CD4-positive, alpha-beta T cell (primary cell): ENCODE results near the gene UTP25. TPM values are rescaled to one million over a fixed set of nuclear protein-coding genes. Genes with fewer than 3 reads are reported as not detected.

Source experiments
- ATAC-seq: fragments of 200-7000 bp; cut with Tn5 transposase; one replicate; pipeline ENCODE4 v1.10.0; 2022; ENCODE audit warnings: mild to moderate bottlenecking; ENCODE audit not compliant: poor library complexity
- CTCF ChIA-PET: fragments of 350-600 bp; sonication (Branson Sonifier 250); formaldehyde crosslinking; loops from one replicate; lab custom pipeline; 2021; ENCODE audit warnings: antibody characterized with exemption, inconsistent platforms; lab: Charles Lee
- POLR2A ChIA-PET: fragments of 350-600 bp; sonication (Branson Sonifier 250); formaldehyde crosslinking; loops from one replicate; lab custom pipeline; 2021; ENCODE audit warnings: antibody characterized with exemption, inconsistent platforms; lab: Charles Lee
- DNase-seq, 14 experiments: peaks; one replicate each; pipeline ENCODE4 v3.0.0-alpha.2; 2013 to 2020; ENCODE audit warnings: mixed read lengths in 2 of 14
- H3K27ac ChIP-seq, 2 donors: one replicate each; pipeline versions ENCODE4 v1.5.1 to v1.7.0; 2013; ENCODE audit warnings: low read length in 2 of 2, low read depth in 1 of 2, mild to moderate bottlenecking in 1 of 2
- H3K27me3 ChIP-seq, 2 experiments: 1 replicate in 1 of 2; 2 replicates in 1 of 2; pipeline versions ENCODE4 v1.6.1 to v1.7.0; 2013; ENCODE audit warnings: low read length in 2 of 2, control low read depth in 1 of 2, mild to moderate bottlenecking in 1 of 2, moderate library complexity in 1 of 2; ENCODE audit not compliant: insufficient read depth in 2 of 2, control insufficient read depth in 1 of 2
- H3K36me3 ChIP-seq: one replicate; pipeline ENCODE4 v1.6.1; 2013; ENCODE audit warnings: low read length, control low read depth; ENCODE audit not compliant: insufficient read depth
- H3K4me1 ChIP-seq: one replicate; pipeline ENCODE4 v1.6.1; 2013; ENCODE audit warnings: low read length, control low read depth; ENCODE audit not compliant: insufficient read depth
- H3K4me3 ChIP-seq: one replicate; pipeline ENCODE4 v1.5.1; 2013; ENCODE audit warnings: mild to moderate bottlenecking, low read length, moderate library complexity
- H3K9me3 ChIP-seq, 2 experiments: 1 replicate in 1 of 2; 2 replicates in 1 of 2; pipeline versions ENCODE4 v1.6.1 to v1.7.0; 2013; ENCODE audit warnings: low read length in 2 of 2, mild to moderate bottlenecking in 2 of 2, control low read depth in 1 of 2, moderate library complexity in 1 of 2; ENCODE audit not compliant: control insufficient read depth in 1 of 2, insufficient read depth in 1 of 2
- H3K27ac Mint-ChIP-seq: one replicate; pipeline ENCODE4 v1.8.0; 2020; ENCODE audit warnings: mixed read lengths
- H3K27me3 Mint-ChIP-seq: one replicate; pipeline ENCODE4 v1.8.0; 2021; ENCODE audit warnings: mixed read lengths
- H3K36me3 Mint-ChIP-seq: one replicate; pipeline ENCODE4 v1.8.0; 2021; ENCODE audit warnings: low read depth, mixed read lengths
- H3K4me1 Mint-ChIP-seq: one replicate; pipeline ENCODE4 v1.8.0; 2021; ENCODE audit warnings: low read depth, mixed read lengths
- H3K4me3 Mint-ChIP-seq: one replicate; pipeline ENCODE4 v1.8.0; 2020; ENCODE audit warnings: mild to moderate bottlenecking, mixed read lengths
- H3K9me3 Mint-ChIP-seq: one replicate; pipeline ENCODE4 v1.8.0; 2020; ENCODE audit warnings: mixed read lengths
- CTCF ChIP-seq: fragments of 200-600 bp; IDR thresholded peaks from one replicate; pipeline ENCODE4 v1.8.0; 2022; ENCODE audit warnings: antibody characterized with exemption, mild to moderate bottlenecking
- intact Hi-C, 2 experiments: fragments of 100-400 bp; cut with DNase I in 1 of 2; cut with micrococcal nuclease in 1 of 2; formaldehyde crosslinking; loops; one replicate each; pipeline versions ENCODE4 v1.15.1 to v1.9.0; 2023 to 2025; cut with DNase I, micrococcal nuclease
- total RNA-seq, 174 experiments: library from RNA in 2 of 174; stranded (reverse) in 2 of 174; gene quantifications; one replicate each; pipeline ENCODE4 v1.2.3 and lab custom pipeline; 2021 to 2026

Gene UTP25
- total RNA-seq, 2 experiments from 2014 or later: 6.0 to 6.4 TPM

- no peak for ATAC-seq
- DNase-seq: no peak
- ChIA-PET CTCF (interaction anchor here (0.7 to 2.6 kb wide), 15 partner anchors 8 to 98 kb away, joined by 3 to 18 read pairs (median 5); partner anchors contain the start of genes C1orf74 and IRF6), POLR2A (interaction anchor here (0.7 to 2.4 kb wide), 5 partner anchors 17 to 54 kb away, joined by 3 to 14 read pairs (median 4); partner anchors contain the start of genes C1orf74 and IRF6)
- H3K27ac ChIP-seq: no peak overlapping the region
- peaks cover 19% of the 10 kb centered on the region for H3K4me1 Mint-ChIP-seq
- no peaks in the 10 kb centered on the region for H3K9me3 ChIP-seq
- H3K4me3 Mint-ChIP-seq: no peak overlapping the region
- H3K4me3 ChIP-seq: no peak overlapping the region
- intact Hi-C loops: loop anchor here in 1 of 2 experiments (5.0 kb wide), 1 partner anchor 75 kb away; no protein-coding TSS in a partner anchor
- peaks cover 5 to 7% of the 10 kb centered on the region in 2 experiments for H3K27me3 ChIP-seq
- TF ChIP-seq CTCF: no peak
- no peaks in the 10 kb centered on the region for H3K36me3 ChIP-seq
- H3K4me1 ChIP-seq: peaks cover 13% of the 10 kb centered on the region
- H3K9me3 Mint-ChIP-seq: no peaks in the 10 kb centered on the region
- H3K27ac Mint-ChIP-seq: no peak overlapping the region
- peaks cover under 1% of the 10 kb centered on the region for H3K36me3 Mint-ChIP-seq
- peaks cover 19% of the 10 kb centered on the region for H3K27me3 Mint-ChIP-seq
Observed at GRCh38 chr1:209822706-209823105, 5.1 kb upstream of the UTP25 start.

GRCh38 chr1:209823143-209824041, 4.4 kb upstream of the UTP25 start:
- Mint-ChIP-seq H3K4me3 (no peak overlapping the region), H3K9me3 (no peaks in the 10 kb centered on the region), H3K27me3 (peaks cover 19% of the 10 kb centered on the region), H3K4me1 (peaks cover 26% of the 10 kb centered on the region), H3K27ac (no peak overlapping the region), H3K36me3 (peaks cover 7% of the 10 kb centered on the region)
- H3K4me3 ChIP-seq: no peak overlapping the region
- peak; percentile 91 for TF ChIP-seq CTCF
- H3K36me3 ChIP-seq: no peaks in the 10 kb centered on the region
- peak in 4 of 14 experiments; percentile 40 to 81 (median 66) for DNase-seq
- no peaks in the 10 kb centered on the region for H3K9me3 ChIP-seq
- ATAC-seq: peak; percentile 41
- peaks cover 18% of the 10 kb centered on the region for H3K4me1 ChIP-seq
- H3K27me3 ChIP-seq: peaks cover 3 to 7% of the 10 kb centered on the region in 2 experiments
- ChIA-PET CTCF (interaction anchor here (0.7 to 2.6 kb wide), 16 partner anchors 8 to 99 kb away, joined by 3 to 18 read pairs (median 4); partner anchors contain the start of genes C1orf74, IRF6 and TRAF3IP3), POLR2A (interaction anchor here (0.7 to 2.4 kb wide), 6 partner anchors 18 to 55 kb away, joined by 3 to 14 read pairs (median 4); partner anchors contain the start of genes C1orf74 and IRF6)
- H3K27ac ChIP-seq: no peak overlapping the region
- intact Hi-C loops: loop anchor here in 1 of 2 experiments (5.0 kb wide), 1 partner anchor 76 kb away; no protein-coding TSS in a partner anchor

GRCh38 chr1:209825591-209826434, 2.0 kb upstream of the UTP25 start:
- ATAC-seq: no peak
- H3K27ac Mint-ChIP-seq: no peak overlapping the region
- H3K9me3 Mint-ChIP-seq: no peaks in the 10 kb centered on the region
- H3K36me3 Mint-ChIP-seq: peaks cover 20% of the 10 kb centered on the region
- peaks cover 47% of the 10 kb centered on the region for H3K4me1 Mint-ChIP-seq
- H3K27me3 Mint-ChIP-seq: peaks cover 14% of the 10 kb centered on the region
- intact Hi-C loops: loop anchor here (2.0 to 5.0 kb wide), 2 partner anchors 39 to 59 kb away; no protein-coding TSS in a partner anchor
- TF ChIP-seq CTCF: no peak
- Histone ChIP-seq H3K27me3 (peaks cover 0 to 7% of the 10 kb centered on the region in 2 experiments), H3K4me3 (no peak overlapping the region), H3K4me1 (peaks cover 30% of the 10 kb centered on the region), H3K9me3 (no peaks in the 10 kb centered on the region), H3K27ac (no peak overlapping the region), H3K36me3 (peaks cover 4% of the 10 kb centered on the region)
- DNase-seq: no peak
- POLR2A ChIA-PET: no interaction called here
- peak overlapping the region; percentile 23 for H3K4me3 Mint-ChIP-seq
- CTCF ChIA-PET: interaction anchor here (2.0 kb wide), 1 partner anchor 57 kb away, joined by 16 read pairs; no protein-coding TSS in a partner anchor
